ENCODE results near the gene PRSS12.

Gene PRSS12

GRCh38 chr4:118237531-118237930 lies 115.3 kb downstream of the PRSS12 start:
- no peaks in the 10 kb centered on the region for H3K4me1 ChIP-seq
- H3K4me3 ChIP-seq (ENCODE audit: low read depth, low read length): no peak overlapping the region
- no peak for DNase-seq
- no peaks in the 10 kb centered on the region for H3K9me3 ChIP-seq
- no peak for TF ChIP-seq CTCF (IDR thresholded peaks at IDR 0.05; ENCODE audit: low read depth, low read length)
- H3K36me3 ChIP-seq: no peaks in the 10 kb centered on the region
- H3K27me3 ChIP-seq: no peaks in the 10 kb centered on the region

GRCh38 chr4:118235566-118236120 lies 117.2 kb downstream of the PRSS12 start:
- Histone ChIP-seq H3K27me3 (no peaks in the 10 kb centered on the region), H3K4me3 (ENCODE audit: low read depth, low read length) (no peak overlapping the region), H3K9me3 (no peaks in the 10 kb centered on the region), H3K4me1 (no peaks in the 10 kb centered on the region), H3K36me3 (no peaks in the 10 kb centered on the region)
- TF ChIP-seq CTCF (IDR thresholded peaks at IDR 0.05; ENCODE audit: low read depth, low read length): no peak
- DNase-seq: no peak

All from BE2C (cell line).